Measurements from ENCODE around the gene NCKAP1.
"Not testable (repeated sequence)": the region's sequence is repeated elsewhere in the genome, so short reads cannot be mapped to it uniquely, and the experiment has no call there.

Gene NCKAP1

GRCh38 chr2:183001948-183002347 lies 36.3 kb downstream of the NCKAP1 start:
- DNase-seq: no peak

DNA sequence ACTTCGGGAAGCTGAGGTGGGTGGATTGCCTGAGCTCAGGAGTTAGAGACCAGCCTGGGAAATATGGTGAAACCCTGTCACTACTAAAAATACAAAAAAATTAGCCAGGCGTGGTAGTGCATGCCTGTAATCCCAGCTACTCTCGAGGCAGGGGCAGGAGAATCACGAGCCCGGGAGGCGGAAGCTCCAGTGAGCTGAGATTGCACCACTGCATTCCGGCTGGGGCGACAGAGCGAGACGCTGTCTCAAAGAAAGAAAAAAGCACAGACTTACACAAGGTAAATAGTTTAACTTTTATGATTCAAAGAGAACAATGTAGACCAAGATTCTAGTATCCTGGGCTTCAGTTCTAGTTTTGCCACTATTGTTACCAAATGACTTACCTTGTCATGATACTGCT lies 37.4 kb downstream of the NCKAP1 start:
- DNase-seq: no peak

DNA sequence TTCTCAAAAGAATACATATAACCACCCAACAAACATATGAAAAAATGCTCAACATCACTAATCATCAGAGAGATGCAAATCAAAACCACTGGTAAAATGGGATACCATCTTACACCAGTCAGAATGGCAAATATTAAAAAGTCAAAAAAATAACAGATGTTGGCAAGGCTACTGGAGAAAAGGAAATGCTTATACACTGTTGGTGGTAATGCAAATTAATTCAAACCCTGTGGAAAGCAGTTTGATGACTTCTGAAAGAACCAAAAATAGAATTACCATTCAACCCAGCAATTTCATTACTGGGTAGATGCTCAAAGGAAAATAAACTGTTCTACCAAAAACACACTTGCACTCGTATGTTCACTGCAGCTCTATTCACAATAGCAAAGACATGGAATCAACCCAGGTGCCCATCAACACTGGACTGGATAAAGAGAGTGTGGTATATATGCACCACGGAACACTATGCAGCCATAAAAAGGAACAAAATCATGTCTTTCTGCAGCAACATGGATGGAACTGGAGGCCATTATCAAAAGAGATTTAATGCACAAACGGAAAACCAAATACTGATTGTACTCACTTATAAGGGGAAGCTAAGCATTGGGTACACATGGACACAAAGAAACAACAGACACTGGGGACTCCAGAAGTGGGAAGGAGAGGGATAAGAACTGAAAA lies 38.8 kb downstream of the NCKAP1 start:
- DNase-seq: no peak

DNA sequence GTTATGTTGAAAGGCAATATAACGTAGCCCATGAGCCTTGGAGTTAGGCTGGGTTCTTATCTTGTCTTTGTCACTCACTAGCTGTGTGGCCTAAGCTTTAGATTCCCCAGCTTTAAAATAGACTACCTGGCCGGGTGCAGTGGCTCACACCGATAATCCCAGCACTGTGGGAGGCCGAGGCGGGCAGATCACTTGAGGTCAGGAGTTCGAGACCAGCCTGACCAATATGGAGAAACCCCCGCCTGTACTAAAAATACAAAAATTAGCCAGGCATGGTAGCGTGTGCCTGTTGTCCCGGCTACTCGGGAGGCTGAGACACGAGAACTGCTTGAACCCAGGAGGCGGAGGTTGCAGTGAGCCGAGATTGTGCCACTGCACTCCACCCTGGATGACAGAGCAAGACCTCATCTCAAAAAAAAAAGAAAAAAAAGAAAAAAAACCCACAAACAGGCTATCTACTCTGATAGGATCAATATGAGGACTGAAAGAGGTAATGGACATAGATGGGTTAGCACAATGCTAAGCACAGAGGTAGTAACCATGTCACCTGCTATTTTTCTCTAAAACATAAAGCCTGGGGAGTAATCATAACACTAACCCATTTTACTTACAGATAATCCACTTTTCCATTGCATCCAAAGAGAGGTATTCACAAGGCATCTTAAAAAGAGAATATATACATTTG lies 43.9 kb downstream of the NCKAP1 start:
- DNase-seq: no peak

- no peak for DNase-seq
These were observed 55.3 kb downstream of the NCKAP1 start for GRCh38 chr2:182982941-182983340.

GRCh38 chr2:182981475-182981874 lies 56.8 kb downstream of the NCKAP1 start:
- not testable (repeated sequence) for DNase-seq

GRCh38 chr2:182980652-182981051 lies 57.6 kb downstream of the NCKAP1 start:
- DNase-seq: no peak

DNA sequence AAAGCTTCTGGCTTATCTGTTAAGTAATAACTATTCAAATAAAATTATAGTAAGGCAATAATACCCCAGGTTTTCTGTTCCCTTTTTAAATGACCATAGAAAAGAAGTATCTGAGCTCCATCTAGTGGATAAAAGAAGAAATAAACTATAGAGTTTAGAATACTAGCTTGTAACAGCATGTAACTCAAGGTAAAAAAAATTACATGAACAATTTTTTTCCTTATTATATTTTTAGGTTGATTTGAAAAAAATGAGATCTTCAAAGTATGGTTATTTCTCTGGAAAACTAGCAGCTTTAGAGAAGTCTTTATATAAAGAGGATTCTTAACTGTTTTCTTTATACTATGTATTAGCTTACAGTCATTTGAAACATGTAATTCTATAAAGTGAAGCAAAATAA lies 58.1 kb downstream of the NCKAP1 start:
- DNase-seq: no peak

DNA sequence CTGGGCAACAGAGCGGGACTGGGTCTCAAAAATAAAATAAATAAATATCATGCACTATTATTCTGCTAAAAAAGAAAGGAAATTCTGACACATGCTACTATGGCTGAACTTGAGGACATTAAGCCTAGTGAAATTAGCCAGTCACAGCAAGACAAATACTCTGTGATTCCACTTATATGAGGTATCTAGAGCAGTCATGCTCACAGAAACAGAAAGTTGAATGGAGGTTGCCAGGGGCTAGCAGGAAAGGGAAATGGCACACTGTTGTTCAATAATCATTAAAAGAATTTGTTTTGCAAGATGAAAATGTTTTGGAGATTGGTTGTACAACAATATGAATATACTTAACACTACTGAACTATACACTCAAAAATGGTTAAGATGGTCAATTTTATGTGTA lies 60.8 kb downstream of the NCKAP1 start:
- no peak for DNase-seq

- no peak for DNase-seq
These were observed 64.6 kb downstream of the NCKAP1 start for GRCh38 chr2:182973441-182974352.

DNA sequence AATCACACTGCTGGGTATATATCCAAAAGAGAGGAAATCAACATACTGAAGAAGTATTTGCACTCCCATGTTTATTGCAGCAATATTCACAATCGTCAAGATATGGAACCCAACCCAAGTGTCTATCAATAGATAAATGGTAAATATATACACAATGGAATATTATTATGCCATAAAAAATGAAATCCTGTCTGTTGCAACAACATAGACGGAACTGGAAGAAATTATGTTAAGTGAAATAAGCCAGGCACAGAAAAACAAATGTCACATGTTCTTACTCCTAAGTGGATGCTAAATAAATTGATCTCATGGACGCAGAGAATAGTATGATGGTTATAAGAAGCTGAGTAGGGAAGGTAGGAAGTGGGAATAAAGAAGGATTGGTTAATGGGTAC lies 65.7 kb downstream of the NCKAP1 start:
- no peak for DNase-seq

DNA sequence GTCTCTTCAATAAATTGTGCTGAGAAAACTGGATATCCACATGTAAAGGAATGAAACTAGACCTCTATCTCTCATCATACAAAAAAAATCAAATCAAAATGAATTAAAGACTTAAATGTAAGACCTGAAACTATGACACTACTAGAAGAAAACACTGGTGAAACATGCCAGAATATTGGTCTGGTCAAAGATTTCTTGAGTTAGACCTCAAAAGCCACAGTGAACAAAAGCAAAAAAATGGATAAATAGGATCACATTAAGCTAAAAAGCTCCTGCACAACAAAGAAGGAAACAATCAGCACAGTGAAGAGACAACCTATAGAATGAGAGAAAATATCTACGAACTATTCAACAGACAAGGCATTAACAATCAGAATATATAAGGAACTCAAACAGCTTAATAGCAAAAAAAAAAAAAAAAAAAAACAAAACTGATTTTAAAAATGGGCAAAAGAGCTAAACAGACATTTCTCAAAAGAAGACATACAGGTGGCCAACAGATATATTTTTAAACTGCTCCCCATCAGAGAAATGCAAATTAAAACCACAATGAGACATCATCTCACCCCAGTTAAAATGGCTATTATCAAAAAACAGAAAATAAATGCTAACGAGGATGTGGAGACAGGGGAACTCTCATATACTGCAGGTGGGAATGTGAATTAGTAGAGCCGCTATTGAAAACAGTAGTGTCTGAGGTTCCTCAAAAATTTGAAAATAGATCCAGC lies 66.3 kb downstream of the NCKAP1 start:
- no peak for DNase-seq

DNA sequence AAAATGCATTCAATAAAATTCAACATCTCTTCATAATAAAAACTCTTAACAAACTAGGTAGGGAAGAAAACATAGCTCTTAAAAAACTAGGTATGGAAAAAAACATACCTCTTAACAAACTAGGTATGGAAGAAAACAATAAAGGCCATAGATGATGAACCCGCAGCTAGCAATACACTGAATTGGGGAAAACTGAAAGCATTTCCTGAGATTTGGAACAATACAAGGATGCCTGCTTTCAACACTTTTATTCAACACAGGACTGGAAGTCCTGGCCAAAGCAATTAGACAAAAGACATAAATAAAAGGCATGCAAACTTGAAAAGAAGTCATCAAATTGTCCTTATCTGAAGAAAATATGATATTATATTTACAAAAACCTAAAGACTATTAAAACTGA lies 67.8 kb downstream of the NCKAP1 start:
- DNase-seq: no peak

DNA sequence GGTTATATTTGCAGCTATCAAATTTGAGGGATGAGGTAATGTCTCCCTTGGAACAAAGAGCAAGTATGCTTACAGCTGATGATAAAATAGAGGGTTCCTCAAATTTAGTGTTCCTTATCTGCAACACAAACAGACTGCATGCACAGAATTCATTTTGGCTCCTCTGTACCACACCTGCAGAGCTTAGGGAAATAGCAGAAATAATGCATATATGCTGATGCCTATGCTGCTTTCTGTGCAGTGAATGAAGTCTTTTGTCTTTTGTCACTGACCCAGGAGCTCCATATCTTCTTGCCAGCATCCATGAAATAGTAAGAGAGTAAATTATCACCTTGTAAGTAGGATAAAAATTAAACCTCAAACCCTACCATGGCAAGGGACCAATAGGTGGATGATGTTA lies 69.8 kb downstream of the NCKAP1 start:
- no peak for DNase-seq

DNA sequence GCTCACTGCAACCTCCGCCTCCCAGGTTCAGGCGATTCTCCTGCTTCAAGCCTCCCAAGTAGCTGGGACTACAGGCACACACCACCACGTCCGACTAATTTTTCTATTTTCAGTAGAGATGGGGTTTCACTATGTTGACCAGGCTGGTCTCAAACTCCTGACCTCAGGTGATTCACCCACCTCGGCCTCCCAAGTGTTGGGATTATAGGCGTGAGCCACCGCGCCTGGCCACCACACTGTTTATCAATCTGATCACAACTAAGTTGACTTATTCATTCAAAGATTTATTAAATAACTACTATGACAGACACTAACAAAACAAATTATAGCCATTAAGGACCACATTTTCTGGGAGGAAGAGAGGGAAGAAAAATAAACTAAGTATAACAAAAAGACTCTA lies 71.9 kb downstream of the NCKAP1 start:
- DNase-seq: not testable (repeated sequence)

DNA sequence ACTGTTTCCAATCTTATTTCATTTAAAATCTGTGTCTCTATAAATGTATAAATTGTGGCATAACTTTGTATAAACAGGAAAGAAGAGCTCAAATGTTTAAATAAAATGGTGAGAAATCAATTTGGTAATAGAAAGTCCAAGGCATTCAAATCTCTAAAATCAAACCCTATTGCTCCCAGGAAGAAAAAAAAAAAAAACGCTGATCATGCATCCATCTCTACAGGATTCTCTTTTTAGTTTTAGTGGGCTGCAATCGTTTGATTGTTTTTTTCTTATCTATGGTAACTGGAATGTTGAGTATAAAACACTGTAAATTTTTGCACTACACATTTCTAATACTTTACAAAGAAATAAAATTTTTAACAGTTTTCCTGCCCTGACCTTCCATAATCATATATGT lies 75.6 kb downstream of the NCKAP1 start:
- DNase-seq: no peak

DNA sequence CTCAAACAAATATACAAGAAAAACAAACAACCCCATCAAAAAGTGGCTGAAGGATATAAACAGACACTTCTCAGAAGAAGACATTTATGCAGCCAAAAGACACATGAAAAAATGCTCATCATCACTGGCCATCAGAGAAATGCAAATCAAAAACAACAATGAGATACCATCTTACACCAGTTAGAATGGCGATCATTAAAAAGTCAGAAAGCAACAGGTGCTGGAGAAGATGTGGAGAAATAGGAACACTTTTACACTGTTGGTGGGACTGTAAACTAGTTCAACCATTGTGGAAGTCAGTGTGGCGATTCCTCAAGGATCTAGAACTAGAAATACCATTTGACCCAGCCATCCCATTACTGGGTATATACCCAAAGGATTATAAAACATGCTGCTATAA lies 77.4 kb downstream of the NCKAP1 start:
- not testable (repeated sequence) for DNase-seq

DNA sequence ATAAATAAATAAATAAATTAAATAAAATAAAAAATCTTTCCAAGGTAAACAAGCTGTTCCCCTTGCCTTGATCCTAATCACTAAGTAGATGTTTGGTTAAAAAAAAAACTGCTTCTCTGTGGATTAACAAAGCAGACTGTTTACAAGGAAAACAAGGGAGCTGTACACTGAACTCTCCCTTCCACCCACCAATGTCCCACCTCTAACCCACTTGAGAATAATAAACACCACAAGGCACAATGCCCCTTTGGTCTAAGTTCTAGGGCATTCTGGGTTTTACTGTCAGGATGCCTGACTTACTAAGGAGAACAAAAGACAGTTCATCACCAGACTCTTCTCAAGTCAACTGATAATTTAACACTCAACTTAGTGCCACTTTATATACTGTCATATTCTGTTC lies 83.5 kb downstream of the NCKAP1 start:
- no peak for DNase-seq

DNA sequence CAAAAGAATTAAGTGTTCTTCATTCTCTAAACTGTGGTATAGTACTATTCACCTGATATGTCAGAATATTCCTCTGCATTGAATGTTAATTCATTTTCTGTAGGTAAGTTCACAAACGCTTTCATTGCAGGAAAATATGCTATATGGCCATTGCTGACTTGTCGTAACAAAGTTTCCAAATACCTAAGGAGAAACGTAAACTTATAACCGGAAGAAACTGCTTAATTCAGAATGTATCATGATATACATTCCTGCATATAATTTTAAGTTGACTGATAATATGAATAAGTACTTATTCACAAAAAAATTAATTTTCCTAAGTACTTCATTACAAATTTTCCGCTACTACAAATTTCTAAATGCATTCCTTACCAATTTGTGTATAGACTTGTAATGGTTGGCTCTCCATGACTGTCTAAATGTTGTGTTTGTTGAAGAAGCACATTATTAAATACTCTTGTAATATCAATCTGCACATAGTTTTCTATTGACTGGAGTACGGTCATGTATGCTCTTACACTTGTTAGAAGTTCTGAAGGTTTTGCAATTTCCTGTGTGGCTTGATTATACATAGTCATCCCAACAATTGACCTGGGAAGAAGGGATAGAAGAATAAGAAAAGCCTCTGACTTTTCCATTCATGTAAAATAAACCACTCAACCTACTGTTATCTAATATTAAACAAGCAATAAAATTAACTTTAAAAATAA lies 85.4 kb downstream of the NCKAP1 start:
- no peak for DNase-seq

GRCh38 chr2:182951948-182952663 lies 86.2 kb downstream of the NCKAP1 start:
- no peak for DNase-seq

DNA sequence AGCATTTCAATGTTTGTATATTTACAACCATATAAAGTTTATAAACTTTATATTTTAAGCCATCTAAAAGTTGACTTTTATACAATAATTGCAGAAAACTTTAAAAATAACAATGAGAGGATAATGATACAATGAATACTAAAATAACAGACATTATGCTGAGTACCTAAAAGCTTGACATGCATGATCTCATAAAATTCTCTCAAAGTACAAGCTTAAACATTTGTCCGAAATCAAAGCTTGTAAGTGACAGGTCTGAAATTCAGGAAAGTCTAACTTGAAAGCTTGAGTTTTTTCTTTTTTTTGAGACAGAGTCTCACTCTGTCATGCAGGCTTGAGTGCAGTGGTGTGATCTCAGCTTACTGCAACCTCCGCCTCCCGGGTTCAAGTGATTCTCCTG lies 87.7 kb downstream of the NCKAP1 start:
- no peak for DNase-seq
